Spleen (tissue), 7 donors: ENCODE results near the gene TAGLN2.

Experiments used
- CTCF ChIP-seq, 11 experiments: fragments of 200-600 bp in 7 of 11; fragments of 450-650 bp in 4 of 11; sonication (generic) in 4 of 11; IDR thresholded peaks in 8 of 11; conservative IDR thresholded peaks in 3 of 11; 1 replicate in 7 of 11; 2 replicates in 4 of 11; pipeline versions ENCODE4 v1.4.0 to v1.8.0; 2016 to 2021; ENCODE audit warnings: antibody characterized with exemption in 11 of 11, inconsistent platforms in 4 of 11, mild to moderate bottlenecking in 1 of 11
- POLR2A ChIP-seq, 3 donors: fragments of 450-650 bp; IDR thresholded peaks; one replicate each; pipeline ENCODE4 v1.5.1; 2017; ENCODE audit warnings: antibody characterized with exemption in 3 of 3, mild to moderate bottlenecking in 1 of 3
- POLR2AphosphoS5 ChIP-seq, 3 donors: sonication (generic); formaldehyde crosslinking; IDR thresholded peaks; one replicate each; pipeline ENCODE4 v1.5.1; 2017; ENCODE audit warnings: antibody characterized with exemption in 3 of 3
- donor health status: DM: no; HTN: no; CAD: no; lungs with moderate emphysema.
- donor health status: DM: no; HTN: no; CAD: no.
- donor health status: DM: no; HTN: no; CAD: no.

GRCh38 chr1:159947942-159948341 is 22.6 kb upstream of the TAGLN2 start:
- TF ChIP-seq POLR2A (IDR thresholded peaks at IDR 0.05) = no peak
- TF ChIP-seq POLR2AphosphoS5 (IDR thresholded peaks at IDR 0.05) = no peak
- TF ChIP-seq CTCF (IDR thresholded peaks at IDR 0.05 in 8 of 11, conservative IDR thresholded peaks at IDR 0.05 in 3 of 11) = no peak
